ENCODE data around the gene UBASH3A.

Gene UBASH3A

GRCh38 chr21:42454786-42455185 lies 51.1 kb downstream of the UBASH3A start:
- no peak for TF ChIP-seq CTCF (IDR thresholded peaks at IDR 0.05; ENCODE audit: low read length, missing control alignments)
- DNase-seq (ENCODE audit: low read depth), result no peak
- no peak overlapping the region for H3K4me3 ChIP-seq (replicated peaks; ENCODE audit: low read depth, low read length)

- H3K4me3 ChIP-seq (replicated peaks; ENCODE audit: low read depth, low read length), result no peak overlapping the region
- no peak for DNase-seq (ENCODE audit: low read depth)
- TF ChIP-seq CTCF (IDR thresholded peaks at IDR 0.05; ENCODE audit: low read length, missing control alignments), result no peak
Observed at GRCh38 chr21:42455196-42455595, 51.5 kb downstream of the UBASH3A start.

DNA sequence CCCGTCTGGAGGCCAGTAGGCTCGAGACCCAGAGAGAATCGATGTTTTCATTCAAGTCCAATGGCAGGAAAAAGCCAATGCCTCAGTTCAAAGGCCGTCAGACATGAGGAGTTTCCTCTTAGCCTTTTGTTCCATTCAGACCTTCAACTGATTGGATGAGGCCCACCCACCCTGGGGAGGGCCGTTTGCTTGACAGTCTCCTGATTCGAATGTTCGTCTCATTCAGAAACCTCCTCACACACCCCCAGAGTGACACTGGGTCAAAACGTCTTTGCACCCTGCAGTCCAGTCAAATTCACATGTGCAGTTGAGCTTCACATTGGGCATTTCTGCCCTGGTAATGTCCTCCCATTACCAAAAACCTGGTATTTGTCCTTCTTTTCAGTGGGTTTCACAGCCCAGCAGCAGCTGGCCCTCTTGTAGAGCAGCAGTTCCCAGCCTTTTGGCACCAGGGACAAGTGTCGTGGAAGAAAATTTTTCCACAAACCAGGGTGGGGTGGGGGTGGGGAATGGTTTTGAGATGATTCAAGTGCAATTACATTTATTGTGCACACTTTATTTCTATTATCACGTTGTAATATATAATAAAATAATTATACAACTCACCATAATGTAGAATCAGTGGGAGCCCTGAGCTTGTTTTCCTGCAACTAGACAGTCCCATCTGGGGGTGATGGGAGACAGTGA lies 52.2 kb downstream of the UBASH3A start:
- no peak overlapping the region for H3K4me3 ChIP-seq (replicated peaks; ENCODE audit: low read depth, low read length)
- no peak for TF ChIP-seq CTCF (IDR thresholded peaks at IDR 0.05; ENCODE audit: low read length, missing control alignments)
- DNase-seq (ENCODE audit: low read depth), result no peak

GRCh38 chr21:42456457-42456856 lies 52.8 kb downstream of the UBASH3A start:
- no peak for TF ChIP-seq CTCF (IDR thresholded peaks at IDR 0.05; ENCODE audit: low read length, missing control alignments)
- no peak for DNase-seq (ENCODE audit: low read depth)
- H3K4me3 ChIP-seq (replicated peaks; ENCODE audit: low read depth, low read length), result no peak overlapping the region

GRCh38 chr21:42459082-42459460 lies 55.4 kb downstream of the UBASH3A start:
- H3K4me3 ChIP-seq (replicated peaks; ENCODE audit: low read depth, low read length), result no peak overlapping the region
- no peak for DNase-seq (ENCODE audit: low read depth)
- no peak for TF ChIP-seq CTCF (IDR thresholded peaks at IDR 0.05; ENCODE audit: low read length, missing control alignments)

DNA sequence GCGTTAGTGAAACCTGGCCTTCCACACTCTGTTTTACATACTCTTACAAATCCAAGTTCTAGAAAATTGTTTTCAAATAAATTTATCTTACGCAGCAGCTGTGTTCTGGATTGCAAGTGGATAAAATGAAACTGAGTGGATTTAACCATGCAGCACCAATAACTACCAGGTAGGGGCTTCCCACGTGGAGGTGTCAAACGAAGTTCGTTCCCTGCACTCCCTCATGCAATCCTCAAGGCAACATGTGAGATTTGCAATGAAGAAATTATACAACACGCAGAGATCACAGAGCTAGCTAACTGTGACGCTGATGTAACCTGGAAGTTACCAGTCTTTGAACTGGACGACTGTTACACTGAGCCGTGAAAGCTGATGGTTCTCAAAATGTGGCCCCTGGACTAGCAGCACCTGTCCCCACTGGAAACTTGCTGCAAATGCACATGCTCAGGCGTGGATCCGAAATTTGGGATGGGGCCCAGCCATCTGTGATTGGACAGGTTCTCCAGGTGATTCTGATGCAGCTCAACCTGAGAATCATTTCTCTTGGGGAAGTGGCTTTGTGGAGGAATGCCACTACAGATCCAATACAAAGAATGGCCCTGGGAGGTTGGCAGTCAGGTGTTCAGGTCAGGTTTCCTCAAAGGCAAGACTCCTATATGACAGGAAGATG lies 56.0 kb downstream of the UBASH3A start:
- no peak overlapping the region for H3K4me3 ChIP-seq (replicated peaks; ENCODE audit: low read depth, low read length)
- TF ChIP-seq CTCF (IDR thresholded peaks at IDR 0.05; ENCODE audit: low read length, missing control alignments), result no peak
- DNase-seq (ENCODE audit: low read depth), result no peak

Measured in fibroblast of pulmonary artery (primary cell).